ENCODE data around the gene TRUB2.

The TRUB2 gene

DNA sequence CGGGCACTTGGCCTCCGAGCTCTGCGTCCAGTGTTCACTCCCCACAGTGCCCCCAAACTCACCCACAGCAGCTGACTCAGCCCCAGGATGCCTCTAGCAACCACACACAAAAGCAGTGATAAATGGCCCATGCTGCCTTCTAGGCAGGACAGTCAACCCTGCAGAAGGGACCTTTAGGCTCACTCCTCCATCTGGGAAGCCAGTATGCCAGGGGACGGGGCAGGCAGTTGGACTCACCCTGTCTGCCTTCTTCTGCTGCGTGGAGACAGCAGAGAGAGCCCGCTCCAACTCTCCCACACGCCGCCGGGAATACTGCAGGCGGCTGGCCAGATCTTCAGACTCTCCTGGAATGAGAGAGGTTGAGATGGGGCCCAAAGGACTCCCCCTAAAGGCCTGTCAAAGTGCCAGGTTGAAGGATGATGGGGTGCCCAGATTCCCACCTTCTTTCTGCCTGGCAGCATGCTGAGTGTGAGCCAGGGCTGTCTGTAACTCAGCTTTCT is 56.8 kb downstream of the TRUB2 start:
- DNase-seq = no peak

DNA sequence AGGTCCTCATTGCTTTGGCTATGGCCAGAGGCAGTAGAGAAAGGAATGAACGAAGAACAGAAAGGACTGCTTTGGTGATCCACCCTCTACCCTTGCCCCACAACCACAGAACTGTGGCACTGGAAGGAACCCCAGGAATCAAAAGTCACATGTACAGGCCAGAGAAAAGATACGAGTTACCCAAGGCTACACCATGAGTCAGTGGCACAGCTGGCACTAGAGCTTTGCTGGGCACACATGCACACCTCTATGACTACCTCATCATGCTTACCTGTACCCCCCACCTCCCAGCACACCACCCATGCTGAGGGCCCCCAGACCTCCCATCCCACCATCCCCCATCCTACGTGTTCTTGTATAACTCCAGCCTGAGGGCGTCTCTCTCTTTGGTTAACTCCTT is 59.6 kb downstream of the TRUB2 start:
- no peak for DNase-seq

DNA sequence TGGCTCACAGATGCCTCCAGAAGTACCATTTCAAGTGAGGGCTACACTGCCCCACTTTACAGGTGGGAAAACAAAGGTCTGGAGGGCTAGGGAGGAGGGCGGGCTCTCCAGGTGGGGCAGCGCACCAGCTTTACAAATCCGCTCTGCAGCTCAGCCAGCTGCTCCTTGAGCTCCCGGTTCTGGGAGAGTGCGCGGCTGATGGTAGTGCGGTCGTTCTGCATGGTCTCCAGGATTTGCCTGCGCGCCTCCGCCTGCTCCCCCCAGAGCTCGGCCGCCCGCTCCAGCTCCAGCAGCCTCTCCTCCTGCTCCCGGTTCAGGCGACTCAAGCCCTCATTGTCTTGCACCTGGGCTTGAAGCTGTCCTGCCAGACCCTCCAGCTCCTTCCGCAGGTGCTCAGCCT is 61.9 kb downstream of the TRUB2 start:
- DNase-seq = no peak

DNA sequence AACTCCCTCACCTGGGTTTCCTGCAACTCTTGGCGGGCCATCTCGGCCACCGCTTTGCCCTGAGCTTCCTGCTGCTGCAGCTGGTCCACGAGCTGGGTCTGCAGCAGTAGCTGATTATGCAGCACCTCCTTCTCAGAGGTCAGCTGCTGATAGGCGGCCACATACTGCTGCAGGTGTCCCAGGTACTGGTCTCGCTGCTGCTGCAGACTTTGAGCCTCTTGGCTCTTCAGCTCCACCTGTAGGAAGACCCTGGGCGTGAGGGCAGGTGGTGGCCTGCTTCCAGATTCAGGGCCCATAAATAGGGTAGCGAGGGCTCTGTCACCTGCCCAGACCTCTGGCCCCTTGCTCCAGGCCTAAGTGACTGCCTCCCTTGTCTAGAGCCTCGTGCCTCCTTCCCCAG is 63.1 kb downstream of the TRUB2 start:
- DNase-seq = no peak

DNA sequence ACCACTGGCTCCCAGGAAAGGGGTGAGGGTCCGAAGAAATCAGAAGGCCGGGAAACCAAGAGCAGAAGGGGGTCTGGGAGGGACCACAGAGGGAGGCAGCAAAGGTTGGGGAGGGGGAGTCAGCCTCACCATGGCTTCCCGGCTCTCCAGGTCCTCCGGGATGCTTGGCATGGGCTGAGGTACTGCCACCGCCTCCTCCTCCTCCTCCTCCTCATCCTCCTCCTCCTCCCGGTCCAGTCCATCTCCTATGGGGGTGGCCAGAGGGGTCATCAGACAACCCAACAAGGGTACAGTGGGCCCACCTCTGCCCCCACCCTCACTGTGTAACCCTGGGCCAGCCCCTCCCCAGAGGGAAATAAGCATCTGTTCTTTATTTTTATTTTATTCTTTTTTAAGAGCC is 63.9 kb downstream of the TRUB2 start:
- DNase-seq = no peak

DNA sequence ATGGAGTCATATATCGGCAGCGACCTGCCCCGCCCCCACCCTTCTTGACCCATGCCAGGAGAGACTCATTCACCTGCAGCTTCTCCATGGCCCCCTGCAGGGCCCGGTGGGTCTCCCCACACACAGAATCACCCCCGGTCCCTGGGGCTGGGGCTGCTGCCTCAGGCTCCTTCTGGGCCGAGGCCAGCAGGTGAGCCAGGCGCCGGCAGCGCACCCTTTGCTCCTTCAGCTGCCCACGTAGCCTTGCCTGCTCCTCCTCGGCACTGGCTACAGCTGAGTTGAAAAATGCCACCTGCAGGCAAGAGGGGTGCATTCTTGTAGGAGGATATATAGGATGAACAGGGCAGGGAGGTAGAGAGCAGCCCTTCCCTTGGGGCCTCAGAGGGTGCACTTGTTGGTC is 64.3 kb downstream of the TRUB2 start:
- no peak for DNase-seq

DNA sequence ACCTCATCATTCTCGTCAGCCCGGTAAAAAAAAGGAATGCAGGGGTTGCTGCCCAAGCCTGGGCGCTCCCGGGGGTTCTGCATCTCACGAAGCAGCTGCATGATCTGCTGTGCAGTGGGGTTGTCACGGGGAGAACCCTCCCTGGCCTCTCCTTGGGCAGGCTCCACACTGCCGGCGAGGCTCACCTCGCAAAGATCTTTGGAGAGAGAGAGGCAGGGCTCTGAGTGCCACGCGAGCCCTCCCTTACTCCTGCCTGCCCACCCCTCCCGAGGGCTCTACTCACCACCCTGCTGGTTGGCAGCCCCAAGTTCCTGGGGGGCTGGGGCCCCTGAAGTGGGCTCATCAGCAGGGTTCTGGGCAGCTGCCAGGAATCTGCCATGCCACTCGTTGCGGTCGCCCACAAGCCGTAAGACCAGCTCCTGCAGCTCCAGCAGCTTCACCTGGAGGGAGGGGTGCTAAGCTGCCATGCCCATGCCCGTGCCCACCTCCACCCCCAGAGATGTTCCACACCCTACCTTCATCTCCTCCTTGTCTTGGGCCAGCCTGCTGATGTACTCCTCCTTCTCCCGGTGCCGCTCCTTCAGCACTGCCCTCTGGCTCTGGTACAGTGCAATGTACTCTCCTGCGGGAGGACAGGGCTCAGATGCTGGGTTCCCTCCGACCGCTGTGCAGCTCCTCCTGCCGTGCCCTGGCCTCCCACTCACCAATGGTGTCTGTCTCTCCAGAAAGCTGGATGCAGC is 65.0 kb downstream of the TRUB2 start:
- no peak for DNase-seq
